Dendritic cell treated with granulocyte-macrophage colony-stimulating factor and Interleukin-4, amounts not matched to agents 40 ng/mL and 50 ng/mL, for 4 days (primary cell): ENCODE data around the gene EDC3.

Experiments used
- H3K27ac Mint-ChIP-seq: one replicate; pipeline ENCODE4 v1.8.0; 2022; ENCODE audit warnings: mild to moderate bottlenecking, mixed read lengths
- H3K27me3 Mint-ChIP-seq: one replicate; pipeline ENCODE4 v1.8.0; 2022; ENCODE audit warnings: mild to moderate bottlenecking, mixed read lengths
- H3K36me3 Mint-ChIP-seq: one replicate; pipeline ENCODE4 v1.8.0; 2022; ENCODE audit warnings: low read depth, mixed read lengths
- H3K4me1 Mint-ChIP-seq: one replicate; pipeline ENCODE4 v1.8.0; 2022; ENCODE audit warnings: low read depth, mixed read lengths
- H3K4me3 Mint-ChIP-seq: one replicate; pipeline ENCODE4 v1.8.0; 2022; ENCODE audit warnings: mild to moderate bottlenecking, moderate library complexity, mixed read lengths
- H3K9me3 Mint-ChIP-seq: one replicate; pipeline ENCODE4 v1.8.0; 2022; ENCODE audit warnings: mixed read lengths
- intact Hi-C: fragments of 100-400 bp; cut with micrococcal nuclease; formaldehyde crosslinking; loops from one replicate; pipeline ENCODE4 v1.15.0; 2022

EDC3 gene

DNA sequence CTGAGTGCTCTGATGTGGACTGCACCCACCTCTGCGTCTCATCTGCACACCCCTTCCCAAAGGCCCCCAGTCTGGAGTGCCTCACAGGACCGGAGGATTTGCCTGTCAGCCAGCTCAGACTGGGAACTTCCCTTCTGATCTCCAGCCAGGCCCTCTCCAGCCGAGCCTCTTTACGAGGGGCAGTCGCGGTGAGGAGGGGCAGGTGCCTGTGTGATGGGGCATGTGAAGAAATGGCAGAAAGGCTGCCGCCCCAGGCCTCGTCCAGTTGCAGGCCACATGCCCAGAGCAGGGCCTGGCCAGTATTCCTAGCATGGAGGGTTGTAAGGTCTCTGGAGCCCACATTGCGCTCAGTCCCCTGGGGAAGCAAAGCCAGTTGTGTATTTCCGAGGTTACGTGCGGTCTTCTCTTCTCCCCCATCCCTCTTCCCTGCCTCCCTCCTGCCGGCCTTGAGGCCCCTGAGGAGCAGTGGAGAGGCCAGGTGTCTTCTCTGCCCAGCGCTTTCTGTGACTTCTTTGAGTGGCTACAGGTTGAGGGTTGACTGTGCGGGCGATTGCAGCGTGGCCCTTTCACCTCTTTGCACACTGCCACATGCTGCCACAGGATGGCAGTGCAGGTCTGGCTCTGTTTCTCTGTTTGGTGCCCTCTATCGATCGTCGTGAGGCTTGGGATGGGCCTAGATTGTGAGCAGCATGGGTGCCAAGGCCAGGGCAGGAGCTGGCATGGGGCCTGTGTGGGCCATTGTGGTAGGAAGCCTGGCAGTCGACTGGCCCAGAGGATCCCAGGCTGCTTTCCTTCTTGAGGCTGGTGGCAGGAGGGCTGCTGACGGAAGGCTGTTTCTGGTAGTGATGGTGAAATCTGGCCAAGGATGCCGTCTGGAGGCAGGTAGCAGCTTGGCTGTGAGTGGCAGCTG is 74.9 kb downstream of the EDC3 start:
- intact Hi-C loops = no loop called here
- Mint-ChIP-seq H3K9me3 (no peaks in the 10 kb centered on the region), H3K27ac (peak overlapping the region; percentile 45), H3K27me3 (no peaks in the 10 kb centered on the region), H3K4me3 (no peak overlapping the region), H3K4me1 (peaks cover 63% of the 10 kb centered on the region), H3K36me3 (peaks cover 94% of the 10 kb centered on the region)

DNA sequence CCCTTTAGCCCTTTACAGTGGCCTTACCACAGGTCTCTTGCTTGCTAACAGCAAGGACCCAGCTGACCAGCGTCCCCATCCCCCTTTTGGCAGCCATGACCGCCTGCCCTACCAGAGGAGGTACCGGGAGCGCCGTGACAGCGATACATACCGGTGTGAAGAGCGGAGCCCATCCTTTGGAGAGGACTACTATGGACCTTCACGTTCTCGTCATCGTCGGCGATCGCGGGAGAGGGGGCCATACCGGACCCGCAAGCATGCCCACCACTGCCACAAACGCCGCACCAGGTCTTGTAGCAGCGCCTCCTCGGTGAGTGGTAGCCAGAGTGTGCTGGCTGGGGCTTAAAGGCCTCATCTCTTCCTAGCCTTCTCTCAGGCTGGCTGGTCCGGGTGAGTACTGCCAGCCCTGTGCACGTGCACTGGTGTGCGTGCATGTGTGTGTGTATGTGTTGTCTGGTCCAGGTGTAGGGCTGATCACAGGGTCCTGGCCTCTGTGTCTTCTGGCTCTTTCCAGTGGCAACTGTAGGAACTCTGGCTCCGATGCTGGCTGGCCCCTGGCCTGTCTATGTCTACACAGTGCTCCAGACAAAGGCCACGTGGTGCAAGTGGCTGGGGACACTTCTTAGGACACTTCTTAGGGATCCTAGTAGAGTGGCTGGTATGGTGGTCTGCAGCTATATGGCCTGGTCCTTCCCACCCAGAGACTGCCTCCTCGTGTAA is 75.7 kb downstream of the EDC3 start:
- H3K9me3 Mint-ChIP-seq = no peaks in the 10 kb centered on the region
- H3K4me1 Mint-ChIP-seq = peaks cover 60% of the 10 kb centered on the region

DNA sequence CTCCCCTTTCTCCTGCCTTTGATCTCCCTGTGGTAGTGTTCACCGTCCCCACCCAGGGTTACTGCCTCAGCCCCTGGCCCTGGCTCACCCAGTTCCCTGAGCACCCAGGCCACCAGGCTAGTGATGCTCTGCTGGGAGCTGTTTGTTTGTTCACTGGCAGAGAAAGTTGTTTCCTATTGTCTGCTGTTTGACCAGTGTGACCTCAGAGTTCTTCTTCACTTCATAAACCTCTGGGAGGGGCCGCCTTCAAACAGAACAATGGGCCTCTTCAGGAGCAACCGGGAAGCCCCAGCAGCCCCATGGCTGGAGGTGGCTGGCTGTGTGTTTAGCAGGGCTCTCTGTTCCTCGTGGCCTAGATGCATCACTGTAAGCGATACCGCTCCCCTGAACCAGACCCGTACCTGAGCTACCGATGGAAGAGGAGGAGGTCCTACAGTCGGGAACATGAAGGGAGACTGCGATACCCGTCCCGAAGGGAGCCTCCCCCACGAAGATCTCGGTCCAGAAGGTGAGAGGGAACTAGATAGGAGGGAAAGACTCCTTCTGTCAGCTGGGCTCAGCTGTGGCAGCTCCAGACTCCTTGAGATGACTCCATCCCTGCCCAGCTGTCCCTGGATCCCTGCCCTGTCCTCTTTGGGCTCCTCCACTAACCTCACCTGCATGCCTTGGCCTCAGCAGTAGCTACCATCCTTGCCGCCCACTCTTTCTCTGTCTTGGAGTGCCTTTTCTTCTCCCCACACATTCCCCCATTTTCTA is 76.8 kb downstream of the EDC3 start:
- Mint-ChIP-seq H3K36me3 (peaks cover 78% of the 10 kb centered on the region), H3K4me3 (no peak overlapping the region), H3K4me1 (peaks cover 60% of the 10 kb centered on the region), H3K9me3 (no peaks in the 10 kb centered on the region), H3K27me3 (no peaks in the 10 kb centered on the region), H3K27ac (no peak overlapping the region)
- intact Hi-C loops = no loop called here

More for the DNA sequence above, 75.7 kb downstream of the EDC3 start:
- Mint-ChIP-seq H3K27me3 (no peaks in the 10 kb centered on the region), H3K36me3 (peaks cover 88% of the 10 kb centered on the region), H3K27ac (peak overlapping the region; percentile 45), H3K4me3 (no peak overlapping the region)
- intact Hi-C loops = no loop called here

DNA sequence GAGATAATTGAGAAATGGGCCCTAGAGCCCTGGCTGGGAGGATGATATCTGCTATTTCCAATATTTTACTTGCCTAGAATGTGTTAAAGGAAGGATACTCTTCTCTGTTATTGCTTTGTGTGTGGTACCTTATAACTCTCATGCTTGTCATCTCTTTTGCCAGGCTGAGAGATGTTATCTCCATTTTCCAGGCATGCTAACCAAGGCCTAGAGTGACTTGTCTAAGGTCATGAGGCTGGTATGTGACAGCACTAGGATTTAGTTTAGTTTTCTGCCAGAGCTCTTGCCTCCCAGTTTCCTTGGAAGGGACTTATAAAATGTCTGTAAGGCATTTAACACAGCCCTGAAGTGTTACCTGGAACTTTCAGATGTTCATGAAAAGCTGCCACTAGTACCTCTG is 78.8 kb downstream of the EDC3 start:
- intact Hi-C loops = no loop called here
- H3K4me3 Mint-ChIP-seq = peak overlapping the region; percentile 90
- H3K27me3 Mint-ChIP-seq = no peaks in the 10 kb centered on the region
- H3K27ac Mint-ChIP-seq = peak overlapping the region; percentile 93
- peaks cover 56% of the 10 kb centered on the region for H3K4me1 Mint-ChIP-seq
- no peaks in the 10 kb centered on the region for H3K9me3 Mint-ChIP-seq
- H3K36me3 Mint-ChIP-seq = peaks cover 57% of the 10 kb centered on the region

DNA sequence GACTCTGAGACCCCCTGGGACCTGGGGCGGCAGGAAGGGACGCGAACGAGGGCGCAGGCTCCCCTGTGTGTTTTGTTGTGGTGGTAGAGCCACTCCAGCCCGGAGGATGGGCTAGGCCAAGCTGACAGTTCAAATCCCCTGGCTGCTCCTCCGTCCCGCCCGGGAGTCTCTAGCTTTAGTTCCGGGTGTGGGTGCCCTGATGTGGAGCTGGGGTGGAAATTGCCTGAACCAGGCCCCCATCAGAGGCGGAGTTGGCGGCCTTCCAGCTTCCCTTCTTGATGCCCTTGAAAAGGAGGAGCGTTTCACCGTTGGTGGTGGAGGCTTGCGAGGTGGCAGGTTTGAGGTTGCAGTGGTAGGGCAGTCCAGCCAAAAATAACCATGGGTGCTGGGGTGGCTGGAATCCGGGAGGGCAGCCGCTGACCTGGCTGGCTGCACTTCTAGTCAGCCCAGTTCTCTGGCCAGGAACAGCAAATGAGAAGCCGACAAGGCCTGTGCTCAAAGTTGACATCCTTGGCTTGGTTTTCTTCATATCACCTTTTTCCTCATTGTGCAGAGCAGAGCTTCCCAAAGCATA is 79.4 kb downstream of the EDC3 start:
- peak overlapping the region; percentile 93 for H3K27ac Mint-ChIP-seq
- peaks cover 52% of the 10 kb centered on the region for H3K36me3 Mint-ChIP-seq
- H3K4me3 Mint-ChIP-seq = peak overlapping the region; percentile 90
- intact Hi-C loops = no loop called here
- no peaks in the 10 kb centered on the region for H3K9me3 Mint-ChIP-seq
- H3K27me3 Mint-ChIP-seq = no peaks in the 10 kb centered on the region
- H3K4me1 Mint-ChIP-seq = peaks cover 52% of the 10 kb centered on the region

DNA sequence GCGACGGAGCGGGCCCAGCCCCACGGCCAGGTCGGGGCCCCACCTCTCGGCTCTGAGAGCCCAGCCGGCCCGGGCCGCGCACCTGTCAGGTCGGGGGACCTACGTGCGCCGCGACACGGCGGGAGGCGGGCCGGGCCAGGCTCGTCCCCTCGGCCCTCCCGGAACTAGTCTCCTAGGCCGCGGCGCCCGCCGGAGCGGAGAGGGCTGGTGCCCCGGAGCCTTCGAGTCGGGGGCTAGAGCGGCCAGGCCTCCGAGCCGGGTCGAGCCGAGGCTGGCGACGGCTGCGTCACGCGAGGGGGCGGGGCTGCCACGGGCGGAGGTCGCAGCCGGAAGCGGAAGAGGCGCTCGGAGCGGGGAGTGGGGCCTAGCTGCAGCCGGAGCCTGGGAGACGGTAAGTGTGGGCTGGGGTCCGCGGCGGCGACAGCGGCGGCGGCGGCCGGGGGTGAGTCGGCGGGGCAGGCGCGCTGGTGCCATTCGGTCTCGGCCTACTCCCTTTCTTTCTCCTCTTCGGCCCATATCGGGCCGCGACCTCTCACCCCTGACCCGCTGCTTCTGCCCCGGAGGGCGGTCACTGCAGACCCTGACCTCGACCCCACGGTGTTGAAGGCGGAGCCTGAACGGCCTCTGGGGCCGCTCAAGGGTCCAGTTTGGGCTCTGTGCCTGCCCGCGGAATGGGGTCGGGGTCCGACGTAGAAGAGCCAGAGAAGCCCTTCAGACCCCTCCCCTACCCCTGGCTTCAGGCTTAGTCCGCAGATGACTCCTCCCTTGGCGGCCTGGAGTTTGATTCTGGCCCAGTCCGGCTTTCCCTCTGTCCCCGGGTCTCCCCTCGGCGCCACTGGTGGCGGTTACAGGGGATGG is 80.1 kb downstream of the EDC3 start, which contains the start of gene CLK3:
CLK3 (plus strand) TSS at position 329 of the 858 bp plus-strand sequence. CDS start 3,361 bp downstream, outside the sequence.
- Mint-ChIP-seq H3K27ac (peak within 1 kb of the TSS; percentile 93), H3K9me3 (no peaks in the 10 kb centered on the region), H3K36me3 (peaks cover 45% of the 10 kb centered on the region), H3K4me1 (peaks cover 45% of the 10 kb centered on the region), H3K4me3 (peak within 1 kb of the TSS; percentile 90), H3K27me3 (no peaks in the 10 kb centered on the region)
- intact Hi-C loops = loop anchor here (1.0 to 2.0 kb wide), 3 partner anchors 17 to 155 kb away; partner anchors contain the start of genes ARID3B and UBL7

DNA sequence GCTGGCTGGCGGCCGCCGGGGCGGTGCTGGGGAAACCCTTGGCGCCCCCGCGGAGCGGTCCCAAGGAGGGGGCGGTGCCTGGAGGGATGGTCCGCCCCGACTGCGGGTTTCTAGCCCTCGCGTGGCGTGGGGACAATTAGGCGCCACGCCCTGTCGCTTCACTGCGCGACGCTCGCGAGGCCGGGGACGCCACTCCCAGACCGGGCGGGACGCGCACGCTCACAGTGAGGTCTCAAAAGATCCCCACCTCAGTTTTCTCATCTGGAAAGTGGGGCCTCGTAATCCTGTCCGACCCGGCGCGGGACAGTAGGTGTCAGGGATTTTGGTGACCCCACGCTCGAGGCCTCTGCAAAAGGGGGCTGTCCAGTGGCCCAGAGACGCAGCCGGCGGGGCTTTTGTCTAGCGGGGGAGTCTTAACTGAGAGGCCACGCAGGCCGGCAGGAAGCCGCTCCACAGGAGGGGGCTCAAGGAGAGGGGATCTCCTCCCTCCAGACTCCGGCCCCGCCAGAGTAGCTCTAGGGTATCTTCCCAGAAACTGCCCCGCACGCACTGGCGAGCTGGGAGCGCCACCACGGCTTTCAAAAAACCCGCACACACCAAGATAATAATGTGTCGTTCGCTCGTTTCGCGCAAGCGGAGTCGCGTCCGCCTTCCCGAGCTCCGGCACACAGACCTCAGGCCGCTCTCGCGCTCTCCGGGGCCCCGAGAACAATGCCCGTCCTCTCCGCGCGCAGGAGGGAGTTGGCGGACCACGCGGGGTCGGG is 80.9 kb downstream of the EDC3 start:
- Mint-ChIP-seq H3K4me1 (peaks cover 37% of the 10 kb centered on the region), H3K27me3 (no peaks in the 10 kb centered on the region), H3K36me3 (peaks cover 37% of the 10 kb centered on the region), H3K9me3 (no peaks in the 10 kb centered on the region), H3K27ac (peak overlapping the region; percentile 93), H3K4me3 (peak overlapping the region; percentile 90)
- intact Hi-C loops = loop anchor here (1.0 to 2.0 kb wide), 3 partner anchors 16 to 154 kb away; partner anchors contain the start of genes ARID3B and UBL7

DNA sequence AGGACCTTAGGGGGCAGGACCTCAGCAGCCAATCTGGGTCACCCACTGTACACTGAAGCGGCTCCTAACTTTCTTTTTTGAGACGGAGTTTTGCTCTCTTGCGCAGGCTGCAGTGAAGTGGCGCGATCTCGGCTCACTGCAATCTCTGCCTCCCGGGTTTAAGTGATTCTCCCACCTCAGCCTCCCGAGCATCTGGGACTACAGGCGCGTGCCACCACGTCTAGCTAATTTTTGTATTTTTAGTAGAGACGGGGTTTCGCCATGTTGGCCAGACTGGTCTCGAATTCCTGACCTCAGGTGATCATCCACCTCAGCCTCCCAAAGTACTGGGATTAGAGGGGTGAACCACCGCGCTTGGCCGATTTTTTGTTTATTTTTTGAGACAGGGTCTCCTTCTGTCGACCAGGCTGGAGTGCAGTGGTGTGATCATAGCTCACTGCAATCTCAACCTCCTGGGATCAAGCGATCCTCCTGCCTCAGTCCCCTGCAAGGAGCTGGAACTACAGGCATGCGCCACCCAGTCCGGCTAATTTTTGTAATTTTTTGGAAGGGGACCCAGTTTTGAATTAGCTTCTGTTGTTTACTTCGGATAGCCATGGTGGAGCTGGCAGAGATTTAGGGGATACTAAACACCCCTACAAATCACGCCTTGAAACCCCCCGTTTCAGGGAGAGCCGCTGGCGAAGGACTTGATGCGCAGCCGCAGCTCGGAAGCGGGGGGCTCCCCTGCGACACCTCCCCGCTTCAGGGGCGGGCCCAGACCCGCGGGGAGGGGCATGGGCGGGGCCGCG is 81.7 kb downstream of the EDC3 start:
- intact Hi-C loops = loop anchor here (2.0 kb wide), 2 partner anchors 15 to 153 kb away; partner anchors contain the start of gene UBL7
- H3K27ac Mint-ChIP-seq = peak overlapping the region; percentile 93
- peaks cover 29% of the 10 kb centered on the region for H3K36me3 Mint-ChIP-seq

DNA sequence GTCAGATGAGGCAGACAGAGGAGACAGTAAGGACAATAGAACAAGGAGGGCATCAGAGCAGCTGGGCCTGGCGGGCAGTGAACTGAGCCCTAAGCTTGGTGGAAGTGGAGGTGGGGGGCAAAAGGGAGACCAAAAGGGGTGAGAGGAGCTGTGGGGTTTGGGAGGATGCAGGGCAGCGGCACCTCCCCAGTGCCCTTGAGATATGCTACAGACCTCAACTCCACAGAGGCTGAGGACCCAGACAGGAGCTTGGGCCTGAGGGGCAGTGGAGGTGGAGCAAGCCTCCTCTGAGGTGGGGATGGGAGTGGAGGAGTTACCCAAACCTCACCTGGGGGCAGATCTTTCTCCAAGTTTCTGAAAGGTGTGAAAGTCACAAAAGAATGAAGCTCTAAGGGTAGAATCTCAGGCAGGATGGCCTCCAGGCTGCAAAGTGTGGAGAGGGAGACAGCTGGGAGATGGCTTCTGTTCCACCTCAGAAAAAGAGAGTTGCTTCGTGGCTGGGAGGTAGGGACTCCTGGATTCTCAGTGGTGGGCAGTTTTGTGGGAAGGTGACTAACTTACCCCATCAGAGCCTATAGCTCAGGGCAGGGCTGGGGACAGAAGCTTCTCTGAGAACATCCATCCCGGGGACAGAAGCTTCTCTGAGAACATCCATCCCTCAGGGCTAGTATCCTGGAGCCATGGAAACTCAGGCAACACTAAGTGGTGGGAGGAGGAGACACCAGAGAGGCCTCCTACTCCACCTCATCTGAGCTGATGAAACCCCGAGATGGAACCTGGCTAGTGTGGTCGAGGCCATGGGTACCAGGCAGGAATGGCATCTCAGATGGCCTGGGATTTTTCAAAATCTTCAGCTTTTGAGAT is 82.5 kb downstream of the EDC3 start:
- Mint-ChIP-seq H3K36me3 (peaks cover 21% of the 10 kb centered on the region), H3K9me3 (no peaks in the 10 kb centered on the region), H3K4me3 (no peak overlapping the region), H3K27ac (no peak overlapping the region), H3K4me1 (peaks cover 21% of the 10 kb centered on the region), H3K27me3 (peaks cover 2% of the 10 kb centered on the region)
- intact Hi-C loops = no loop called here

More for the DNA sequence above, 81.7 kb downstream of the EDC3 start:
- no peaks in the 10 kb centered on the region for H3K27me3 Mint-ChIP-seq
- H3K4me1 Mint-ChIP-seq = peaks cover 29% of the 10 kb centered on the region
- no peaks in the 10 kb centered on the region for H3K9me3 Mint-ChIP-seq
- peak overlapping the region; percentile 90 for H3K4me3 Mint-ChIP-seq

DNA sequence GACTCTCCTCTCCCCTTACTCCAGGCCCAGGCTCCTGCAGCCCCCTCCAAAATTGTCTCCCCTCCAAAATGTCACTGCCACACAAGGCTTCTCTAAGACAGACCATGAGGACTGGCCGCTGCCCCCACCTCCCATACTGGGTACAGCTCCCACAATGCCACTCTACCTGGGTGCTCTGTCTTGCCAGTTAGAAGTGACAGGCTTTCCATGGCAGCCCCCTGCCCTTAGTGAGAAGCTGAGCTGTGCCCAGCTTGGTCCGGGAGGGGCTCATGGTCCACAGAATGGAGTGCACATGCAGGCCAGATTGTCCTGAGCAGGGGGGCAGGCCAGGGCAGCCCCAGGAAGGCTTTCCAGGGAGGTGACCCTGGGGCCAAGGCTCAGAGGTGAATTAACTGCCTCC is 83.1 kb downstream of the EDC3 start:
- Mint-ChIP-seq H3K27me3 (peaks cover 3% of the 10 kb centered on the region), H3K4me1 (peaks cover 15% of the 10 kb centered on the region), H3K36me3 (peaks cover 14% of the 10 kb centered on the region), H3K4me3 (no peak overlapping the region), H3K9me3 (no peaks in the 10 kb centered on the region), H3K27ac (no peak overlapping the region)
- intact Hi-C loops = no loop called here

DNA sequence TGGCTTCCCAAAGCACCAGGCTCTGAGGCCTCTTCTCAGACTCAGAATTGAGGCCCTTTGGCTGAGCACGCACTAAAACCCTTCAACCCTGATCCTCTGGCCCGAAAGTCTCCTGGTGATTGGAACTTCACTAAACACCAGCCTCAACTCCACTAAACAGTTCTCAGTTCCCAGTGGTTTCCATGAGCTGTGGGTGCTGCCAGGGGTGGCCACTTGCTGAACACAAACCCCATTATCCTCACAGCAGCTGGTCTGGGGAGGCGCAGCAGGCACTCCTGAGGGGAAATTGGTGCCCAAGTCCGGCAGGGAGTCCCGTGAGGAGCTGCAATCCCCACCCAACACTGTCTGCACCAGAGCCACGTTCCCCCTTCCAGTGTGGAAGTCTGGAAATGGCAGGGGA is 84.0 kb downstream of the EDC3 start:
- H3K9me3 Mint-ChIP-seq = no peaks in the 10 kb centered on the region
- intact Hi-C loops = no loop called here
- H3K4me1 Mint-ChIP-seq = peaks cover 6% of the 10 kb centered on the region
- H3K4me3 Mint-ChIP-seq = no peak overlapping the region
- peaks cover 6% of the 10 kb centered on the region for H3K27me3 Mint-ChIP-seq
- no peak overlapping the region for H3K27ac Mint-ChIP-seq
- H3K36me3 Mint-ChIP-seq = peaks cover 9% of the 10 kb centered on the region
